Activated CD8-positive, alpha-beta memory T cell treated with anti-CD3 and anti-CD28 coated beads, Interleukin-2, amount 50 U/mL, for 1 hour (primary cell): ENCODE results near the gene NOS1.
"Not testable (repeated sequence)": the region's sequence is repeated elsewhere in the genome, so short reads cannot be mapped to it uniquely, and the experiment has no call there.

ENCODE experiments used
- DNase-seq: peaks from one replicate; pipeline ENCODE4 v3.0.0-alpha.2; 2020; ENCODE audit errors: extremely low read depth

The NOS1 gene

DNA sequence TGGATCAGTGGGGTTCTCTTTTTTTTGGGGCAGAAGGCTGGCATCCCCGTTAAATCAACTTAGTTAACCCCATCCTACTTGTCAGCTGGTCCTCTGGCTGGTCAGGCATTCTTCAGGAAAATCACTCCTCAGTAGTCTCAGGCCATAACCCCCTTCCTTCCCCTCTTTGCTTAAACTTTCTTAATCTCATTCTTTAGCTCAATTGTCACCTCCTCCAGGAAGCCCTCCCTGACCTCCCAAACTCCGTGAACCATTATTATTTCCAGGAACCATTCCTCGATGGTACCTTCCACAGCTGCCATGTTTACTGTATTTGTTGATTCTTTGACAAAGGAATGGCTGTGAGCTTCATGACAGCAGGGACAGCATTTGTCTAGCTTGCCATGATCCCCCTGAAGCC is 98.7 kb downstream of the NOS1 start:
- DNase-seq = no peak

DNA sequence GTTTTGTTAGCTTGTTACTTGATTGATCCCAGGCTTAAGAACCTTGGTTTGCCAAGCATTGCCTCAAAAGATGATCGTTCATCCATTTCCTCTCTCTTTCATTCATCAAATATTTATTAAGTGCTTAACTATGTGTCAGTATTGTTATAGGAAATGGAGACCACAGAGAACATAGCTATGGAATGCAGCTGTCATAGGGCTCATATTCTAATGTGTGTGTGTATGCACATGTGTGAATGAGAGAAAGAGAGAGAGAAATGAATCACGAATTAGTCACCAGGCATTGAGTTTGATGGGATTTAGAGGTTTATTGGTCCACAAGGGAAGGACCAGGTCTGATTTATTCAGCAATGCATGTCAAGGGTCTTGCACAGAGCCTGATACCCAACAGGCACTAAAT is 100.2 kb downstream of the NOS1 start:
- DNase-seq = no peak

DNA sequence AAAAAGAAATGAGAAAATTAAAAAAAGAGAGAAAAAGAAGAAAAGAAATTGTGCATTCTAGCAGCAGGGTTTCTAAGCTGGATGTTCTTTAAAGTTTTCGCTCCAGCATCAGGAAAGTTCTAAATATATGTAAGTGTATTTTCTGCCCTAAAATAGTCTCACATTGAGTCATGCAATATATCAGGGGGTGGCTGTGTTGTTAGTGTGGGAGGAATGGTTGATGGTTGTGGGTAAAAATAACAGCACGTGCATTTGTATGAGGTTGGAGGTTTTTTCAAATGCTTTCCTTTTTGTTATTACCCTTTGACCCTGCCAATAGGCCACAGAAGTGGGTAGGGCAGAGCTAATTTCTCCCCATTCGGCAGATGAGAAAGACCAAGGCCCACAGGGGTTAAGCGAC is 106.0 kb downstream of the NOS1 start:
- DNase-seq = no peak

GRCh38 chr12:117243488-117243887 is 117.9 kb downstream of the NOS1 start:
- no peak for DNase-seq

DNA sequence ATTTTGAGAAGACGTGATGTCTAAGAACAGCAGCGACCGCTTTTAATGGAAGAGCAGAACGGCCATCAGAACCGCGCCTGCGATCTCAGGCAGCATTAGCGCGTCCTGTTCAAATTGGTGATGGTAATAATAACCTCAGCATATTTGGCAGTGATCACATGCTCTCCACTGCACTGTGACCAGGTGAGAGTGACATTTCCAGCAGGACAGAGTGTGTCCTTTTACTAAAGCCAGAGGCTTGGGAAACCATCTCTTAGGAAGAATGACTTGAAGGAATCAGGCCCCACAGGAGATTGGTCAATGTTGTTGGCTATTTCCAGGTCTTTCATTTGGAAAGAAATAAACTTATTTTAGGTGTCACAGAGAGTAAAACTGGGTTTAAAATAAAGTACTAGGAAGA is 119.7 kb downstream of the NOS1 start:
- no peak for DNase-seq

GRCh38 chr12:117240081-117240755 is 121.2 kb downstream of the NOS1 start:
- DNase-seq = no peak

DNA sequence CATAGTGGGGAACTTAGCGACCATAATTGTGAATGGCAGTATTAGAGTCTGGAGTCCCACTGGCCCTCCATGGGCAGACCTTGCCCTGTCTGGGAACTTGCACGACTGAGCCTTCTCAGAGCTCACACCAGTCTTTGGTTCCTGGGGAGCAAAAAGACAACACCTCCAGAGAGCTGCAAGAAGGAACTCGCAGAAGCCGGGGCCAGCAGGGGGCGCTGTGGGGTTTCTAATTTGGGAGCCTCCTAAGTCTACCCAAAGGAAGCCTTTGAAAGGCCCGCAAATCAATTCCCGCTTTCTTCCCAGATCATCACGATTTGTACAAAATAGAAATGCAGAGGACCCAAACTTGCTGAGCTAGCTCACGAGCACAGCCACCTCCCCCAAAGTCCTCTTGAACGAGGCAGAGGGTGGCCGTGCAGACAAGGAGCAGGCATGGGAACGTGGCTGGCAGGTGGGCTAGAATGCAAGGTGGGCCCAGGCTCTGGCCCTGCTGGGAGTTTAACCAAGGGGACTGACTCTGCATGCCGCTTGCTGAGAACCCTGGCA is 124.9 kb downstream of the NOS1 start:
- DNase-seq = no peak

GRCh38 chr12:117235261-117235660 is 126.2 kb downstream of the NOS1 start:
- DNase-seq = no peak

- DNase-seq = no peak
These were observed 127.0 kb downstream of the NOS1 start for GRCh38 chr12:117234441-117234840.

DNA sequence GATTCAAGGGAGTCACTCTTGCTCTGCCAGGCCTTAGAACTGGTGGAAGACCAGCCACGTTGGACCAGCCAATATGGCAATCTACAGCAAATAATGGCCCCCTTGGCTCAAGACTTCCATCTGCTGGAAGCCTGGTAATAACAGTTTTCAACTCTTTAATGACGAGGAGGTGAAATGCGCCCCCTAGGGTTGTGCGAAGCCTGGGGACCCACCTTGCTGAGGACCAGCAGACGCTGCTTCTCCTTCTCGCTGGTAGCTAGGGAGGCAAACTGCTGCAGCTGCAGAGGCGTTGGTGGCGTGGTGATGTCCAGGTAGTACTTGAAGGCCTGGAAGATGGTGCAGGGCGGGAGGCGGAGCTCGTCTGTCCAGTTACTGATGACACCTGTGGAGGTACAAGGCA is 129.7 kb downstream of the NOS1 start:
- DNase-seq = no peak

DNA sequence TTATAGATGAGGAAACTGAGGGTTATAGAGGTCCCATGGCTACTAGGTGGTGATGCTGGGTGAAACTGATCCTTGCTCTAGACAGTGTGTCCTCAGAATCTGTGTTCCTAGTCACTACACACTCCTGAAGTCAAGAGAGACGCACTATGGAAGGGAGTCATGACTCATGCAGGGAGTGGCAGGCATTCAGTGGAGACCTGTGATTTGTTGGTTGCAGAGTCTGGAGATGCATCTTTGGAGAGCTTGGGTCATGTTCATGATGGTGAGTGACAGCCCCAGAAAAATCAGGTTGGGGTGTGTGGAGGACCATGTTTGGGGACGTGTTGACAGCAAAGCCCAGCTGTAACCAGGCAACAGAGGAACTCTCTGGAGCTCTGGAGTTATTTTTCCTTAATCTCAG is 133.2 kb downstream of the NOS1 start:
- no peak for DNase-seq

- no peak for DNase-seq
These were observed 134.3 kb downstream of the NOS1 start for GRCh38 chr12:117227000-117227653.

- no peak for DNase-seq
These were observed 134.9 kb downstream of the NOS1 start for GRCh38 chr12:117226505-117226904.

DNA sequence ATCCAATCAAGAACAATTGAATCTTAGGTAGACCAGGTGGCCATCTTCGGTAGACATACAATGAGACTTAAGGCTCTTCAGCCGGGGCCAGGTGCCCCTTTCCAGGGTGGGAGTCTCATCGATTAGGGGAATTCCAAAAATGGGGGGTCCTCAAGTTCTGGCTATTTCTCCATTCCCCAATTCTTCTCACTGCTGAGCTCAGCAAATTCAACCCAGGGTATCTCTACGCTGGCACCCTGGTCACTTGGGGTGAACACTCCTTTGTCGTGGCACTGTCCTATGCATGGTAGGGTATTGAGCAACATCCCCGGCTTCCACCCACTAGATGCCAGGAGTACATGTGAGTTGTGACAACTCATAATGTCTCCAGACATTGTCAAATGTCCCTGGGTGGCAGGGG is 136.2 kb downstream of the NOS1 start:
- no peak for DNase-seq

DNA sequence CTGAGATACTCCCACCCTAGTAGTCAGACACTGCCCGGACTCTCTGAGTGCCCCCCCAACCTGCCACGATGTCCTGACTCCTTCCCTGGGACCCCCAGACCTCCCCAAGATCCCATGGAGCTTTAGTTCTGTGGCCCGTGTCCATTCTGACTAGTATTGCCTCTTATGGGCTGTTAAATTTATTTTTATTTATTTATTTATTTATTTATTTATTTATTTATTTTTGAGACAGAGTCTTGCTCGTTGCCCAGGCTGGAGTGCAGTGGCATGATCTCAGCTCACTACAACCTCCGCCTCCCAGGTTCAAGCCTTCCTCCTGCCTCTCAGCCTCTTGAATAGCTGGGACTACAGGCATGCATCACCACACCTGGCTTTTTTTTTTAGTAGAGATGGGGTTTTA is 140.5 kb downstream of the NOS1 start:
- DNase-seq = not testable (repeated sequence)

- no peak for DNase-seq
These were observed 143.3 kb downstream of the NOS1 start for GRCh38 chr12:117218149-117218548.

DNA sequence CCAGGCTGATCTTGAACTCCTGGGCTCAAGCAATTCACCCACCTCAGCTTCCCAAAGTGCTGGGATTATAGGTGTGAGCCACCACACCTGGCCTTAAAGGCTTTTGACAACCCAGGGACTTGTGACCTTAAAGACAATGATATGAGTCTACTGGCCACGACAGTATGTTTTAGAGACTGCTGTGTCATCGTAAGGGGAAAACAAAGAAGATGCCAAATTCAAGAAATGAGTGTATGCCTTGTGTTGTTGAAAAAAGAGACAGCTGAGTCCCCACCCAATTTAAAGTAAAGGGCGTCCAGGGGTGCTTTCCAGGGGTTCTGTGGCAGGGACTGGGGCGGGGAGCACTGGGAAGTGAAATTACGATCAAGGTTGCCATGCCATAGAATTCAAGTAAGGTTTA is 144.7 kb downstream of the NOS1 start:
- no peak for DNase-seq

GRCh38 chr12:117214797-117215196 is 146.6 kb downstream of the NOS1 start:
- DNase-seq = no peak

- no peak for DNase-seq
These were observed 148.1 kb downstream of the NOS1 start for GRCh38 chr12:117213295-117213808.

DNA sequence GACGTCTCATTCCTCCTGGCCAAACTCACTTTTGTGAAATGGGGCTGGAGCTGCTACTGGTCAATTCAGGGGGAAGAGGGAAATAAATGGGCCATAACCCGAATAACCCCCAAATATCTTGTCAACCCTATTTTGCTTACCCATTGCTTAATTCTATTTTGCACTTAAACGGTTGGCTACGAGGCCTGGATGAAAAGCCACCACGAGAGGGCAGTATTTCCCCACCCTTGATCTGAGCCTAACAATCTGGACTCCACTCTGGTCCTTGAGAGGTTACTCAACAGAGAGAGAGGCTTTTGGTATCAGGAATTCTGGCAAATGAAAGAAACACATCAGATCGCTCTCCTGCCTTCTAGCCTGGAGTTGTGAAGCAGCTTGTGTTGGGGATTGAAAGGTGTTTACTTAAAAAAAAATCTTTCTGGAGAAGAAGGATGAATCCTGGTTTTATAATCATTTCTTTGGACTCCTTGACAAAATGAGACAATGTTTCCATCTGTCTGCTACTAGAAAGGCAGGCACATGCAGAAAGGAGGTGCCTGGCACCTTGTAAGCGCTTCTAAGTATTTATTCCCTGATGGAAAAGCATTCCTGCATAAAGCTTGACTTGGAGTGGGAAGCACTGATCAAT is 148.7 kb downstream of the NOS1 start:
- DNase-seq = no peak

GRCh38 chr12:117210266-117210918 is 151.0 kb downstream of the NOS1 start:
- no peak for DNase-seq

DNA sequence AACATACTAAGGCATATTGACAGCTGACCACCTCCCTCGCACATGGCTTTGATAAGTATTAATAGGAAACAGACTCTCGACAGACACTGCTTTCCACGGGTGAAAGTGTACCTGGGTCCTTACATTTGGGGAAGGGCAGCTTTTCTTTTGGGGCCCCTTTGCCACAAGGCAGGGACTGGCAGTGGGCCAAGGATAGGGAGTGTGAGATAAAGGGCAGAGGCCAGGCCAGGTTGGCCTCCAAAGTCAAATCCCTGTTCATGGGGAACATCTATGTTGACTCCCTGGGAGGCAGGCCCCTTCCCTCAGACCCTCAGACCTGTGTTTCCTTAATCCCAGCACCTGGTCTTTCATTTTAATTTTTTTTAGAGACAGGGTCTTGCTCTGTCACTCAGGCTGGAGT is 151.8 kb downstream of the NOS1 start:
- no peak for DNase-seq
